ENCODE measurements around the gene RUVBL2. TPM values are rescaled to one million over a fixed set of nuclear protein-coding genes. Genes with fewer than 3 reads are reported as not detected.

Gene RUVBL2
- total and polyA plus RNA-seq, 8 donors: 0.58 to 96.0 (median 61.2) TPM

GRCh38 chr19:49061445-49061844 lies 67.8 kb downstream of the RUVBL2 start:
- no peak overlapping the region for H3K27ac ChIP-seq
- TF ChIP-seq POLR2AphosphoS5 (IDR thresholded peaks at IDR 0.05) (no peak), CTCF (IDR thresholded peaks at IDR 0.05) (no peak), POLR2A (IDR thresholded peaks at IDR 0.05) (no peak), EP300 (IDR thresholded peaks at IDR 0.05) (no peak)
- no peaks in the 10 kb centered on the region for H3K9me3 ChIP-seq
- no peaks in the 10 kb centered on the region for H3K36me3 ChIP-seq
- peaks cover 0 to 100% (median 64%) of the 10 kb centered on the region in 3 donors for H3K27me3 ChIP-seq
- H3K4me3 ChIP-seq: no peak overlapping the region
- no peak for DNase-seq
- peaks cover 24 to 33% (median 31%) of the 10 kb centered on the region in 4 donors for H3K4me1 ChIP-seq
- intact Hi-C loops (cut with DNase I; ENCODE audit: low total_unique reads): no loop called here
- WGBS, 5 donors: 51 to 70% (median 53%) methylated on average over 19 to 25 of the region's 25 CpGs

- TF ChIP-seq EP300 (IDR thresholded peaks at IDR 0.05) (no peak), POLR2AphosphoS5 (IDR thresholded peaks at IDR 0.05) (no peak), POLR2A (IDR thresholded peaks at IDR 0.05) (no peak), CTCF (IDR thresholded peaks at IDR 0.05) (no peak)
- Histone ChIP-seq H3K9me3 (no peaks in the 10 kb centered on the region), H3K27me3 (peaks cover 0 to 100% (median 37%) of the 10 kb centered on the region in 3 donors), H3K27ac (no peak overlapping the region), H3K4me3 (peak overlapping the region in 1 of 4 donors; percentile 39), H3K36me3 (no peaks in the 10 kb centered on the region), H3K4me1 (peaks cover 8 to 14% (median 13%) of the 10 kb centered on the region in 4 donors)
- no peak for DNase-seq
- WGBS, 5 donors: 40 to 53% (median 48%) methylated on average over 7 to 10 of the region's 10 CpGs
- intact Hi-C loops (cut with DNase I; ENCODE audit: low total_unique reads): no loop called here
Observed at GRCh38 chr19:49064029-49064629, 70.4 kb downstream of the RUVBL2 start.

GRCh38 chr19:49064768-49065611 lies 71.3 kb downstream of the RUVBL2 start, which contains the start of gene NTF4:
NTF4 (minus strand) TSS chr19:49064818; CDS start chr19:49061997, 2,821 bp downstream.
- DNase-seq: peak; percentile 38 to 78
- H3K4me3 ChIP-seq: peak within 1 kb of the TSS; percentile 28 to 39 (median 30)
- peaks cover 0 to 100% (median 39%) of the 10 kb centered on the region in 3 donors for H3K27me3 ChIP-seq
- peaks cover 8 to 14% (median 13%) of the 10 kb centered on the region in 4 donors for H3K4me1 ChIP-seq
- TF ChIP-seq POLR2AphosphoS5 (IDR thresholded peaks at IDR 0.05) (no peak), POLR2A (IDR thresholded peaks at IDR 0.05) (no peak), CTCF (IDR thresholded peaks at IDR 0.05) (no peak), EP300 (IDR thresholded peaks at IDR 0.05) (no peak)
- no peak within 1 kb of the TSS for H3K27ac ChIP-seq
- intact Hi-C loops (cut with DNase I; ENCODE audit: low total_unique reads): no loop called here
- no peaks in the 10 kb centered on the region for H3K36me3 ChIP-seq
- H3K9me3 ChIP-seq: no peaks in the 10 kb centered on the region
- 3 to 9% (median 4%) methylated on average over 24 to 53 of the region's 53 CpGs for WGBS, 5 donors

Small RNA genes within 50 kb of the gene (small RNA-seq; reads per million reads assigned to genes)
- 0 to 0.23 (median 0.10) reads per million in 4 donors for gene MIR6798

Other genes with a start within 250 kb of the RUVBL2 start
- 10 to 100 TPM in 2 of 5 donors, under 1 TPM in 1, not detected in 2; 0.73 to 14.3 (median 10.7) TPM for gene IZUMO1, start 247.0 kb upstream of the RUVBL2 start, total RNA-seq
- 1 to 10 TPM in 1 of 3 donors, under 1 TPM in 1, not detected in 1; 0.62 to 4.0 TPM for gene IZUMO1, start 247.0 kb upstream of the RUVBL2 start, polyA plus RNA-seq
- 10 to 100 TPM in 2 of 5 donors, 1 to 10 TPM in 2, not detected in 1; 7.0 to 54.5 (median 11.1) TPM for gene FUT1, start 241.2 kb upstream of the RUVBL2 start, total RNA-seq
- 1 to 10 TPM; 7.2 to 7.5 (median 7.2) TPM for gene FUT1, start 241.2 kb upstream of the RUVBL2 start, polyA plus RNA-seq
- not detected for gene FGF21, start 238.4 kb upstream of the RUVBL2 start, total RNA-seq
- not detected for gene FGF21, start 238.4 kb upstream of the RUVBL2 start, polyA plus RNA-seq
- 100 to 1,000 TPM in 1 of 5 donors, 10 to 100 TPM in 4; 22.0 to 320 (median 23.9) TPM for gene BCAT2, start 182.9 kb upstream of the RUVBL2 start, total RNA-seq
- 10 to 100 TPM; 65.8 to 74.5 (median 68.5) TPM for gene BCAT2, start 182.9 kb upstream of the RUVBL2 start, polyA plus RNA-seq
- 10 to 100 TPM in 2 of 5 donors, 1 to 10 TPM in 2, not detected in 1; 2.8 to 41.4 (median 17.3) TPM for gene HSD17B14, start 157.4 kb upstream of the RUVBL2 start, total RNA-seq
- 1 to 10 TPM; 5.4 to 9.8 (median 9.4) TPM for gene HSD17B14, start 157.4 kb upstream of the RUVBL2 start, polyA plus RNA-seq
- 10 to 100 TPM in 2 of 5 donors, 1 to 10 TPM in 3; 1.7 to 35.6 (median 4.8) TPM for gene PLEKHA4, start 125.3 kb upstream of the RUVBL2 start, total RNA-seq
- gene PLEKHA4, start 125.3 kb upstream of the RUVBL2 start, polyA plus RNA-seq: 10 to 100 TPM; 30.1 to 85.0 (median 75.3) TPM
- 100 to 1,000 TPM in 1 of 5 donors, 10 to 100 TPM in 4; 14.6 to 107 (median 35.1) TPM for gene PPP1R15A, start 121.5 kb upstream of the RUVBL2 start, total RNA-seq
- gene PPP1R15A, start 121.5 kb upstream of the RUVBL2 start, polyA plus RNA-seq: 10 to 100 TPM; 34.6 to 59.8 (median 37.1) TPM
- 1 to 10 TPM in 2 of 5 donors, not detected in 3; 1.2 to 1.3 TPM for gene TULP2, start 95.1 kb upstream of the RUVBL2 start, total RNA-seq
- gene TULP2, start 95.1 kb upstream of the RUVBL2 start, polyA plus RNA-seq: not detected
- gene NUCB1, start 93.6 kb upstream of the RUVBL2 start, total RNA-seq: 100 to 1,000 TPM; 117 to 503 (median 135) TPM
- 100 to 1,000 TPM in 1 of 3 donors, 10 to 100 TPM in 2; 68.9 to 118 (median 91.5) TPM for gene NUCB1, start 93.6 kb upstream of the RUVBL2 start, polyA plus RNA-seq
- gene DHDH, start 60.2 kb upstream of the RUVBL2 start, total RNA-seq: under 1 TPM in 1 of 5 donors, not detected in 4; 0.89 TPM
- gene DHDH, start 60.2 kb upstream of the RUVBL2 start, polyA plus RNA-seq: 1 to 10 TPM in 1 of 3 donors, under 1 TPM in 1, not detected in 1; 0.93 to 1.2 TPM
- 100 to 1,000 TPM in 1 of 5 donors, 10 to 100 TPM in 4; 12.1 to 121 (median 20.2) TPM for gene BAX, start 39.0 kb upstream of the RUVBL2 start, total RNA-seq
- 10 to 100 TPM; 61.6 to 85.3 (median 77.6) TPM for gene BAX, start 39.0 kb upstream of the RUVBL2 start, polyA plus RNA-seq
- gene FTL, start 28.6 kb upstream of the RUVBL2 start, total RNA-seq: 1,000 to 10,000 TPM; 1,292 to 4,272 (median 3,457) TPM
- 1,000 to 10,000 TPM; 3,915 to 8,824 (median 7,571) TPM for gene FTL, start 28.6 kb upstream of the RUVBL2 start, polyA plus RNA-seq
- 10 to 100 TPM; 13.0 to 63.6 (median 46.4) TPM for gene GYS1, start 578 bp upstream of the RUVBL2 start, total RNA-seq
- gene GYS1, start 578 bp upstream of the RUVBL2 start, polyA plus RNA-seq: 10 to 100 TPM; 13.0 to 25.5 (median 15.5) TPM
- gene LHB, start 23.2 kb downstream of the RUVBL2 start, total RNA-seq: 1 to 10 TPM in 1 of 5 donors, not detected in 4; 8.4 TPM
- gene LHB, start 23.2 kb downstream of the RUVBL2 start, polyA plus RNA-seq: 10 to 100 TPM in 2 of 3 donors, 1 to 10 TPM in 1; 3.8 to 45.8 (median 40.3) TPM
- gene CGB3, start 30.4 kb downstream of the RUVBL2 start, total RNA-seq: not detected
- gene CGB3, start 30.4 kb downstream of the RUVBL2 start, polyA plus RNA-seq: not detected
- gene CGB2, start 38.0 kb downstream of the RUVBL2 start, total RNA-seq: not detected
- gene CGB2, start 38.0 kb downstream of the RUVBL2 start, polyA plus RNA-seq: not detected
- not detected for gene CGB1, start 43.0 kb downstream of the RUVBL2 start, total RNA-seq
- gene CGB1, start 43.0 kb downstream of the RUVBL2 start, polyA plus RNA-seq: not detected
- gene CGB5, start 50.0 kb downstream of the RUVBL2 start, total RNA-seq: not detected
- not detected for gene CGB5, start 50.0 kb downstream of the RUVBL2 start, polyA plus RNA-seq
- not detected for gene CGB8, start 55.2 kb downstream of the RUVBL2 start, total RNA-seq
- not detected for gene CGB8, start 55.2 kb downstream of the RUVBL2 start, polyA plus RNA-seq
- not detected for gene CGB7, start 63.9 kb downstream of the RUVBL2 start, total RNA-seq
- 1 to 10 TPM in 1 of 3 donors, not detected in 2; 3.8 TPM for gene CGB7, start 63.9 kb downstream of the RUVBL2 start, polyA plus RNA-seq
- not detected for gene NTF4, start 70.9 kb downstream of the RUVBL2 start, total RNA-seq
- 10 to 100 TPM in 1 of 3 donors, not detected in 2; 17.5 TPM for gene NTF4, start 70.9 kb downstream of the RUVBL2 start, polyA plus RNA-seq
- gene KCNA7, start 78.8 kb downstream of the RUVBL2 start, total RNA-seq: not detected
- gene KCNA7, start 78.8 kb downstream of the RUVBL2 start, polyA plus RNA-seq: not detected
- 1,000 to 10,000 TPM in 1 of 5 donors, 100 to 1,000 TPM in 4; 163 to 3,365 (median 235) TPM for gene SNRNP70, start 91.6 kb downstream of the RUVBL2 start, total RNA-seq
- 100 to 1,000 TPM; 170 to 258 (median 192) TPM for gene SNRNP70, start 91.6 kb downstream of the RUVBL2 start, polyA plus RNA-seq
- 100 to 1,000 TPM in 1 of 5 donors, 10 to 100 TPM in 2, 1 to 10 TPM in 1, not detected in 1; 5.5 to 118 (median 30.5) TPM for gene LIN7B, start 120.5 kb downstream of the RUVBL2 start, total RNA-seq
- 10 to 100 TPM in 2 of 3 donors, 1 to 10 TPM in 1; 4.0 to 18.1 (median 11.5) TPM for gene LIN7B, start 120.5 kb downstream of the RUVBL2 start, polyA plus RNA-seq
- not detected for gene C19orf73, start 125.3 kb downstream of the RUVBL2 start, total RNA-seq
- 1 to 10 TPM; 3.4 to 4.2 (median 3.7) TPM for gene C19orf73, start 125.3 kb downstream of the RUVBL2 start, polyA plus RNA-seq
- 10 to 100 TPM in 1 of 5 donors, 1 to 10 TPM in 3, under 1 TPM in 1; 0.45 to 12.7 (median 4.2) TPM for gene PPFIA3, start 125.7 kb downstream of the RUVBL2 start, total RNA-seq
- 10 to 100 TPM in 1 of 3 donors, 1 to 10 TPM in 2; 7.2 to 19.7 (median 9.7) TPM for gene PPFIA3, start 125.7 kb downstream of the RUVBL2 start, polyA plus RNA-seq
- gene HRC, start 161.5 kb downstream of the RUVBL2 start, total RNA-seq: 1 to 10 TPM in 2 of 5 donors, not detected in 3; 1.7 to 8.1 TPM
- under 1 TPM; 0.44 to 0.83 (median 0.61) TPM for gene HRC, start 161.5 kb downstream of the RUVBL2 start, polyA plus RNA-seq
- gene TRPM4, start 163.9 kb downstream of the RUVBL2 start, total RNA-seq: 1,000 to 10,000 TPM in 1 of 5 donors, 100 to 1,000 TPM in 3, 10 to 100 TPM in 1; 29.0 to 1,449 (median 158) TPM
- gene TRPM4, start 163.9 kb downstream of the RUVBL2 start, polyA plus RNA-seq: 10 to 100 TPM; 11.8 to 34.3 (median 26.6) TPM